ENCODE results near the gene INHBB. TPM values are rescaled to one million over a fixed set of nuclear protein-coding genes. Genes with fewer than 3 reads are reported as not detected.

The INHBB gene
- total RNA-seq, 1 donor from 2014 or later, result 0.62 TPM

DNA sequence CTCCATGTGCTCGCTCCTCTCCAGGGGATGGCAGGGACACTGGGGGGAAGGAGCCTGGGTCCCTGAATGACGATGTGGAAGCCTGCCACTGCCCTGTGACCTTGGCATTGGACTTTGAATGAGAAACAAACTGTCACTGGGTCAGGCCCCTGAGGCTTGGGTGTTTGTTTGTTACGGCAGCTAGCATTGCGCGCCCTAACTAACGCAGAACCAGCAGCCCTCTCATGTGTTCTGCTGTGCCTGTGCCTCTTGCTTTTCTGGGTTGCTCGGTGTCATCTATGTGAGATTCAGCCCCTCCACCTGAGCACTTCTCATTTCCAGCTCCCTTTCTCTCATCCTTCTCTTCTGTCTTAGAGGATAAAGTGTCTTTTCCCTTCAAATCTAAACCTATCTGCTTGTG, 23.6 kb upstream of the INHBB start:
- no peak for TF ChIP-seq CTCF (IDR thresholded peaks at IDR 0.05)
- no peak overlapping the region for H3K27ac Mint-ChIP-seq (ENCODE audit: unreplicated experiment)
- no peak overlapping the region for H3K4me3 Mint-ChIP-seq (ENCODE audit: unreplicated experiment)
- H3K27me3 Mint-ChIP-seq (ENCODE audit: unreplicated experiment), result peaks cover 34% of the 10 kb centered on the region
- H3K9me3 Mint-ChIP-seq (ENCODE audit: unreplicated experiment), result no peaks in the 10 kb centered on the region
- no peaks in the 10 kb centered on the region for H3K36me3 Mint-ChIP-seq (ENCODE audit: unreplicated experiment)
- H3K4me1 Mint-ChIP-seq (ENCODE audit: unreplicated experiment), result peaks cover 2% of the 10 kb centered on the region
- no peak for DNase-seq (ENCODE audit: extremely low spot score, unreplicated experiment)

- no peak overlapping the region for H3K27ac Mint-ChIP-seq (ENCODE audit: unreplicated experiment)
- H3K36me3 Mint-ChIP-seq (ENCODE audit: unreplicated experiment), result no peaks in the 10 kb centered on the region
- no peak for TF ChIP-seq CTCF (IDR thresholded peaks at IDR 0.05)
- DNase-seq (ENCODE audit: extremely low spot score, unreplicated experiment), result no peak
- peaks cover 37% of the 10 kb centered on the region for H3K27me3 Mint-ChIP-seq (ENCODE audit: unreplicated experiment)
- H3K9me3 Mint-ChIP-seq (ENCODE audit: unreplicated experiment), result no peaks in the 10 kb centered on the region
- peaks cover 2% of the 10 kb centered on the region for H3K4me1 Mint-ChIP-seq (ENCODE audit: unreplicated experiment)
- H3K4me3 Mint-ChIP-seq (ENCODE audit: unreplicated experiment), result no peak overlapping the region
Measured at GRCh38 chr2:120323214-120323613, 22.7 kb upstream of the INHBB start.

DNA sequence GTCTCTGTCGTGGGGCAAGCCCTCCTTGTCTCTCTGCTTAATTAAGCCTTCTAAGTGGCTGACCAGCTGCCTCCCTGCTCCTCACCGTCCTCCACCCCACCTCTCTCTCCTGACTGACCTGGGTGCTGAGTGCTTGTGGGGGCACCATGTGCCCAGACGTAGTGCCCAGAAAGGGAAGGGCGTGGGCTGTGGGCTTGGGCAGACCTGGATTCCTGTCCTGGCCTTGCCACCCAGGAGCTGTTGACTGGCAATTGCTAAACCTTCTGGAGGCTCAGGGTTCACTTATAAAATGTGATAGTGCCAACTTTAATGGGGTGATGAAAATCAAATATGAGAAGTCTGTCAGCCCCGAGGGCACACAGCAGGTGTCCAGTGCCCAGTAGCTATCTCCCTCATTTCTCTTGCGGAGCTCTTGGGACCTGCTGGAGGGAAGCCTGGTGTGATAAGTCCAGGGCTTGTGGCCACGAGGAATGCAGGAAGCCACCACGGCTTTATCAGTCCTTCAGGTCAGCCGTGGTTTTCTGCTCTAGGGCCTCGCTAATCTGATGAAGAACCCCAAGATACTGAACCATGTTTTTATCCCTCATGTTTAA, 22.0 kb upstream of the INHBB start:
- no peaks in the 10 kb centered on the region for H3K9me3 Mint-ChIP-seq (ENCODE audit: unreplicated experiment)
- H3K27ac Mint-ChIP-seq (ENCODE audit: unreplicated experiment), result no peak overlapping the region
- H3K27me3 Mint-ChIP-seq (ENCODE audit: unreplicated experiment), result peaks cover 39% of the 10 kb centered on the region
- H3K4me3 Mint-ChIP-seq (ENCODE audit: unreplicated experiment), result no peak overlapping the region
- no peaks in the 10 kb centered on the region for H3K36me3 Mint-ChIP-seq (ENCODE audit: unreplicated experiment)
- H3K4me1 Mint-ChIP-seq (ENCODE audit: unreplicated experiment), result peaks cover under 1% of the 10 kb centered on the region
- DNase-seq (ENCODE audit: extremely low spot score, unreplicated experiment), result no peak
- no peak for TF ChIP-seq CTCF (IDR thresholded peaks at IDR 0.05)

- DNase-seq (ENCODE audit: extremely low spot score, unreplicated experiment), result no peak
- TF ChIP-seq CTCF (IDR thresholded peaks at IDR 0.05), result no peak
- H3K4me3 Mint-ChIP-seq (ENCODE audit: unreplicated experiment), result no peak overlapping the region
- H3K27ac Mint-ChIP-seq (ENCODE audit: unreplicated experiment), result no peak overlapping the region
- peaks cover 47% of the 10 kb centered on the region for H3K27me3 Mint-ChIP-seq (ENCODE audit: unreplicated experiment)
- H3K36me3 Mint-ChIP-seq (ENCODE audit: unreplicated experiment), result no peaks in the 10 kb centered on the region
- H3K9me3 Mint-ChIP-seq (ENCODE audit: unreplicated experiment), result no peaks in the 10 kb centered on the region
- no peaks in the 10 kb centered on the region for H3K4me1 Mint-ChIP-seq (ENCODE audit: unreplicated experiment)
Measured at GRCh38 chr2:120324933-120325332, 21.0 kb upstream of the INHBB start.

- DNase-seq (ENCODE audit: extremely low spot score, unreplicated experiment), result no peak
- peaks cover 55% of the 10 kb centered on the region for H3K27me3 Mint-ChIP-seq (ENCODE audit: unreplicated experiment)
- no peak overlapping the region for H3K4me3 Mint-ChIP-seq (ENCODE audit: unreplicated experiment)
Measured at GRCh38 chr2:120326066-120326465, 19.9 kb upstream of the INHBB start.

More at GRCh38 chr2:120326066-120326465, 19.9 kb upstream of the INHBB start:
- no peak overlapping the region for H3K27ac Mint-ChIP-seq (ENCODE audit: unreplicated experiment)
- no peaks in the 10 kb centered on the region for H3K4me1 Mint-ChIP-seq (ENCODE audit: unreplicated experiment)
- H3K9me3 Mint-ChIP-seq (ENCODE audit: unreplicated experiment), result no peaks in the 10 kb centered on the region
- no peaks in the 10 kb centered on the region for H3K36me3 Mint-ChIP-seq (ENCODE audit: unreplicated experiment)
- TF ChIP-seq CTCF (IDR thresholded peaks at IDR 0.05), result no peak

All from osteocyte (in vitro differentiated cells).